ENCODE measurements around the gene TUBA1C.
A peak's percentile ranks its signal among the peaks of the same experiment; 100 is the strongest.
"Not testable (repeated sequence)": the region's sequence is repeated elsewhere in the genome, so short reads cannot be mapped to it uniquely, and the experiment has no call there.

Gene TUBA1C

GRCh38 chr12:49320411-49321103 is 55.7 kb downstream of the TUBA1C start:
- DNase-seq = not testable (repeated sequence)

- no peak for DNase-seq
Observed at GRCh38 chr12:49322367-49322707, 57.5 kb downstream of the TUBA1C start.

GRCh38 chr12:49322708-49323523 is 58.0 kb downstream of the TUBA1C start, which contains the start of gene TROAP:
TSS of gene TROAP (plus strand) at chr12:49323255. CDS start at chr12:49323609, 354 bp downstream.
- DNase-seq = peak; percentile 96

- no peak for DNase-seq
Observed at GRCh38 chr12:49323524-49324097, 58.7 kb downstream of the TUBA1C start.
